ENCODE data around the gene TSEN2.

The TSEN2 gene

GRCh38 chr3:12484198-12484982, at the start of gene TSEN2:
TSS of gene TSEN2 (plus strand) at chr3:12484480. CDS start at chr3:12489801, 5,321 bp downstream.
- peak; percentile 87 to 93 for DNase-seq

GRCh38 chr3:12436514-12437220, 47.6 kb upstream of the TSEN2 start:
- DNase-seq: no peak

- no peak for DNase-seq
Observed at GRCh38 chr3:12437221-12437605, 47.1 kb upstream of the TSEN2 start.

DNA sequence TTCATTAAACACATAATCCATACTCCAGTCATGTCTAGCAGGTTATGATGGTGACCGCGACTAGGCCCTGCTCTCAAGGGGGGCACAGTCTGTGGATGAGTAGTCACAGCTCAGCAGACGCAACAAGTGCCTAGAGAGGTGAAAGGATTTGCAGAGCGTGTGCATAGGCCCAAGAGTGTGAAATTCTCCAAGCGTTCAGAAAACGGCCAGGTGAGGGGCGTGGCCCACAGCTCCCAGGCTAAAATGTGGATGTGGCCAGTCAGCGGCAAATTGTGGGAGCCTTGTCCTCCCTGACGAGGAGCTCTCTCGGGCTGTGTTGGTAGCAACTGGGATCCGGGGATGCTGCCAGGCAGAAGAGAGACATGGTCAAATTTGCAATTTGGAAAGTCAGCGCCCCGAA, 46.4 kb upstream of the TSEN2 start:
- no peak for DNase-seq

- DNase-seq: no peak
Observed at GRCh38 chr3:12438318-12438717, 46.0 kb upstream of the TSEN2 start.

DNA sequence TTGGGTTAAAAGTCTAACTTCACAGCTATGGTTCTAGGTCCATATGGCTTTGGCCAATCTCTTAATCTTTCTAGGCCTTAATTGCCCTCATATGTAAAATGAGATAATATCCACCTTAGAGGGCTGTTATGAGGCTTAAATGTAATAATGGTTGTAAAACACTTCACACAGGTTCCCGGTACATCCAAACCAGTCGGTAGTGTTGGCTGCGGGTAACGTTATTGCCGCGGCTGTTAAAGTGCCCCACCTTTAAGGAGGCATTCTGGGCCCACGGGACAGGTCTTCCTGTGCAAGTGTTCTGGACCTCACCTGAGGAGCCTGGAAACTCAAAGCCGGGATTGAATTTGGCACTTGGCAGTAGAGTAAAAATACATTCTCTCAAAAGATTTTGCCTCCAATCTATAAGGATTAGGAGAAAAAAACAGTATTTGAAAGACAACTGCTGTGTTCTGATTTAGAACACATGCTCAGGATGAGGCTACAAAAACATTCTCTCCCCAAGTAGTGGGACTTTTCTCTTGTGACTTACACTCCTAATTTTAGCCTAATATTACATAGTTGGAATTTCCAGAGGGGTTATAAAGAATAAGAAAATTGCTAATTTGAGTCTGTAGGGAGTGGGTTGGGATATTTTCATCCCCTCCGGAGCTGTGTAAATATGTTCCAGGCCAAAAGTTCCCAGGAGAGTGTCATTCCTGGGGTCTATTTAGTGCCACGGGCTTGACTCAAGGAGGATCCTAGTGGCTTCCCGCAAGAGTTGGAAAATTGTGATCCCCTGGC, 44.9 kb upstream of the TSEN2 start:
- DNase-seq: no peak

GRCh38 chr3:12440927-12441714, 43.2 kb upstream of the TSEN2 start:
- no peak for DNase-seq

DNA sequence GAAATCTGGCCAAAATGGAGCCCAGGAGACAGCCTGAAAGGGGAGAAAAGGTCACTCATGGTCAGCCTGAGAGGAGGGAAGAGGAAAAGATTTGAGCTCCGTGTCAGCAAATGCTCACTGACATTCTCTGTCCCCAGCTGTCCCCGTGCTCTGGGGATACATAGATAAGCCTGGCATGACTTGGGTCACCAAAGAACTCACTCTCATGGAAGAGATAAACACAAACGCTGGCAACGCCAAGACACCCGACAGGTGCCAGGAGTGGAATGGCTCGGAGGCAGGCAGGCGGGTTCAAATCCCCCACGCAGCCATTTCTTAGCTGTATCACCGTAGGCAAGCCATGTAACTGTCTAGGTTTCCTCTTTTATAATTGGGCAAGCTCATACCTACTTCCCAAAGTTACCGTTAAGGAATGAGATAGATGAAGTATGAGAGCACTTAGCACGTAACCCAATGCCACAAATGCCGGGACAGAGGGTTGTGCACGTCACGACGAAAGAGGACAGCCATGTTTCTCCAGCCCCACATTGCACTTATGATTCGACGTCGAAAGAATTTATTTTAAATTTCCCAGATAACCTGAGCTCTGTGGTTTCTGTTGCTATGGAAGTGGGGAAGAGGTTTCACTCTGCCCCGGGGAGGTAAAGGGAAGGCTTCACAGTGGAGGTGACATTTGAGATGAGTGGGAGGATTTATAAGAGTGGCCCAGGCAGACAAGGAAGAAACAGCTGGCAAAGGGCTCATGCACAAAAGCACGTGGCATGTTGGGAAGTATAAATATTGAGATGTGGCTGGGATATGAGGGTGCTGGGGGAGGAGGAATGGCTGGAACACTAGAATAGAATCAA, 41.4 kb upstream of the TSEN2 start:
- DNase-seq: no peak

DNA sequence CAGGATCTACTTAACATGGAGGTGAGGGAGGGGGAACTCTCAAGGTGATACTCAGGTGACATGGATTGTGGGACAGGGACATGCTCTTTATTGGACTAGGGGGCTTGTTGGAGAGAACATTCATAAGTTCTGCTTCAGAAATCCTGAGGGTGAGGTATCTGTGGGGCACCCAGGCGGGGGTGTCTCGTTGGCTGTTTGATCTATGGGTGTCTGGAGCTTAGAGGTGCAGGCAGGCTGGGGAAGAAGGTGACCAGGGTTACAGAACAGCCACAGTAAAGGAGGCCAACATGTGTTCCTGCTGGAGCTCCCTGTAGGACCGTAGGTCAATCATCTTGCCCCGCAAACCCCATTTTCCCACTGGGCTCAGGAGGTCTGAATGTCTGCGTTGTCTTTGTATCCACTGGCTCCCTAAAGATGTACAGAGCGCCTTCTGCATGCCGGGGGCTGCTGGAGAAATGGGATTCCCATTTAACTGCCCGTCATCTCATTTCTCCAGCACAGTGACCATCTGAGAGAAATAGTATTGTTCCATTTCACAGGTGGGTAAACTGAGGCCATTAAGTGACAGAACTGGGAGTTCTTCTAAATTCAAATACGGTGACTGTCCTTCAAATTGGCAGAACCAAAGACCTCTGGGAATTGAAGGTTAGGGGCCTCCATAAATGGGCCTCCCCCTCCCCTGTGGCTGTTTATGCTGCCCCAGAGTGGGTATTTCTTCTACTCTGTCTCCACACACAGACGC, 40.3 kb upstream of the TSEN2 start:
- DNase-seq: no peak

GRCh38 chr3:12444582-12445471, 39.5 kb upstream of the TSEN2 start:
- no peak for DNase-seq

DNA sequence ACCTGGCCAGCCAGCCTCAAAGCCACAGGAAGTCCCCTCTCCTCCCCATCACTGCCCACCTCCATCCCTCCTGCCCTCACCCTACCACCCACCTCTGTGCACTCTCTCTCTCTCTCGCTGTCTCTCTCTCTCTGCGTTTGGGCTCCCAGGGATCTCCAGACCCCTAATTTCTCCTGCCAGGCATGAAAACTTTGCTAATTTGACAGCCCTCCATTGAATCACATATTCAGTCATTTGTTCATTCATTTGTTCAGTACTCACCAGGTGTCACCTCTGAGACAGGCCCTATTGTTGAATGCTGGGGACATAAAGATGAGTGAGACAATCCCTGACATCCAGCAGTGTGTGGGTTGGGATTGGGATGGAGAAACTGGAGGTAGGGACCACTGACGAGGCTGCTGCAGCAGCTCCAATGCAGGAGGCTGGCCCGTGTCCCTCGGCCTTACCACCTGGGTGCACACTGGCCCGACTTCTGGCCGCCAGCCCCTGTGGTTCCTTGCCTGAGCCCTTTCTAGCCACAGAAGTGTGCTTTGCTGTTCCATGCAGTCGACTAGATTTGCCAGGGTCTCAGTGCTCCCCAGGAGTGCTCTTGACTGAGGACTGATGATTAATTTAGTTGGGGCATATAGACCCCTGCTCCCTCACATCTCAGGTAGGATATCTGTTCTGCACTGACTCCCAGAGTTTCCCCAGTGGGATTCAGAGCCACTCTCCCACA, 38.6 kb upstream of the TSEN2 start:
- DNase-seq: no peak

DNA sequence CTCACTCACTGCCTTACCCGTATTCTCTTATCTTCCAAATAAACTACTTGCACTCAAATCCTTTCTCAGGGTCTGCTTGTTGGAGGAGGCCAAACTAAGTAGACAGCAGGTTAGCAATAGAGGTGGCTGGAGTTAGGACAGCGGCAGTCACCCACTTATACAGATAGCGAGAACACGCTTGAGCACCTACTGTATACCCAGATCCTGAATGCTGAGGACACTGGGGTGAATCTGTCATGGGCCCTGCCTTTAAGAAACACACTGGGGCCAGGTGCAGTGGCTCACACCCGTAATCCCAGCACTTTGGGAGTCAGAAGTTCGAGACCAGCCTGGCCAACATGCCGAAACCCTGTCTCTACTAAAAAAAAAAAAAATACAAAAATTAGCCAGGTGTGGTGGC, 38.0 kb upstream of the TSEN2 start:
- no peak for DNase-seq

DNA sequence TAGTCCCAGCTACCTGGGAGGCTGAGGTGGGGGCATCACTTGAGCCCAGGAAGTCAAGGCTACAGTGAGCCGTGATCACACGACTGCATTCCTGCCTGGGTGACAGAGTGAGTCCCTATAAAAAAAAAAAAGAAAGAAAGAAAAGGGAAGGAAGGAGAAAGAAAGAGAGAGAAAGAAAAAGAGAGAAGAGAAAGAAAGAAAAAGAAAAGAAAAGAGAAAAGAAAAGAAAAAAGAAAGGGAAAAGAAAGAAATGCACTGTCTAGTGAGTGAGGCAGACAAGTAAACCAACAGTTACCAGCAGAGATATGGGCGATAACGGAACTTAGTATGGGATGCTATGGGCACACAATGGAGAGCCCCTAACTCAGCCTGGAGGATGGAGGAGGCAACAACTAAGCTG, 37.2 kb upstream of the TSEN2 start:
- no peak for DNase-seq

DNA sequence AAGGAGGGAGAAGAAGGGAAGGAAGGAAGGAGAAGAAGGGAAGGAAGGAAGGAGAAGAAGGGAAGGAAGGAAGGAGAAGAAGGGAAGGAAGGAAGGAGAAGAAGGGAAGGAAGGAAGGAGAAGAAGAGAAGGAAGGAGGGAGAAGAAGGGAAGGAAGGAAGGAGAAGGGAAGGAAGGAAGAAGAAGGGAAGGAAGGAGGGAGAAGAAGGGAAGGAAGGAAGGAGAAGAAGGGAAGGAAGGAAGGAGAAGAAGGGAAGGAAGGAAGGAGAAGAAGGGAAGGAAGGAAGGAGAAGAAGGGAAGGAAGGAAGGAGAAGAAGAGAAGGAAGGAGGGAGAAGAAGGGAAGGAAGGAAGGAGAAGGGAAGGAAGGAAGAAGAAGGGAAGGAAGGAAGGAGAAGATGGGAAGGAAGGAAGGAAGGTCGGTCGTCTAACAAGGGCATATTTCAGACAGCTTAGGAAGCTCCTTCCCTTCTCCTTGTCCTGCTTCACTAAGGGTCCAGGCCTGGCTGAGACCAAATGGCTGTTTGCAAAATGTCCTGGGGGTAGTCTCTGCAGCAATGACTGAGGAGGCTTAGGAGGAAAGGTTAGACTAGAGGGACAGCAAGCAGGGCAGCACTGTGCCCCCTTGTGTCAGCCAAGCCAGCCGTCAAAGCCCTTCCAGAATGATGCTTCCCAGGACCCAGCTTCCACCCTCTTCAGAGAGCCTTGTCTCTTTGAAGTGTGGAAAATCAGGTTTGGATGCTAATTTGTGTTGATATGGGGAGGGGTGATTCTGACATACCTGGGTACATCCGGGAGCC, 35.7 kb upstream of the TSEN2 start:
- peak in 1 of 2 experiments; percentile 8 for DNase-seq

- no peak for DNase-seq
Observed at GRCh38 chr3:12449889-12450682, 34.2 kb upstream of the TSEN2 start.

GRCh38 chr3:12451481-12451880, 32.8 kb upstream of the TSEN2 start:
- DNase-seq: no peak

- DNase-seq: no peak
Observed at GRCh38 chr3:12451960-12452359, 32.3 kb upstream of the TSEN2 start.
